Ammon's horn (tissue), 1 donor: ENCODE results near the gene KCNMB1.

ENCODE experiments used
- DNase-seq: peaks from one replicate; pipeline ENCODE4 v3.0.0-alpha.2; 2016; ENCODE audit warnings: low spot score

The KCNMB1 gene

GRCh38 chr5:170338933-170339779 lies 50.0 kb downstream of the KCNMB1 start:
- no peak for DNase-seq

GRCh38 chr5:170338291-170338690 lies 50.9 kb downstream of the KCNMB1 start:
- DNase-seq: no peak

GRCh38 chr5:170337045-170337733 lies 52.0 kb downstream of the KCNMB1 start:
- DNase-seq: no peak

- DNase-seq: no peak
Observed at GRCh38 chr5:170336065-170336464, 53.1 kb downstream of the KCNMB1 start.

GRCh38 chr5:170334626-170335025 lies 54.5 kb downstream of the KCNMB1 start:
- DNase-seq: no peak

- peak; percentile 51 for DNase-seq
Observed at GRCh38 chr5:170333161-170333910, 55.8 kb downstream of the KCNMB1 start.

GRCh38 chr5:170332058-170332457 lies 57.1 kb downstream of the KCNMB1 start:
- no peak for DNase-seq

- DNase-seq: no peak
Observed at GRCh38 chr5:170330568-170331054, 58.6 kb downstream of the KCNMB1 start.

- no peak for DNase-seq
Observed at GRCh38 chr5:170329524-170329923, 59.6 kb downstream of the KCNMB1 start.

- DNase-seq: no peak
Observed at GRCh38 chr5:170327829-170328228, 61.3 kb downstream of the KCNMB1 start.

- DNase-seq: no peak
Observed at GRCh38 chr5:170327168-170327567, 62.0 kb downstream of the KCNMB1 start.
